GM12874 (cell line): ENCODE measurements around the gene MYH9.

ENCODE experiments used
- CTCF ChIP-seq: IDR thresholded peaks from 2 replicates; pipeline ENCODE4 v1.5.1; 2011; ENCODE audit warnings: low read depth, mild to moderate bottlenecking, control low read depth, low read length, moderate library complexity; ENCODE audit not compliant: insufficient read depth

The MYH9 gene

GRCh38 chr22:36343070-36343719 lies 44.6 kb downstream of the MYH9 start:
- TF ChIP-seq CTCF = no peak

DNA sequence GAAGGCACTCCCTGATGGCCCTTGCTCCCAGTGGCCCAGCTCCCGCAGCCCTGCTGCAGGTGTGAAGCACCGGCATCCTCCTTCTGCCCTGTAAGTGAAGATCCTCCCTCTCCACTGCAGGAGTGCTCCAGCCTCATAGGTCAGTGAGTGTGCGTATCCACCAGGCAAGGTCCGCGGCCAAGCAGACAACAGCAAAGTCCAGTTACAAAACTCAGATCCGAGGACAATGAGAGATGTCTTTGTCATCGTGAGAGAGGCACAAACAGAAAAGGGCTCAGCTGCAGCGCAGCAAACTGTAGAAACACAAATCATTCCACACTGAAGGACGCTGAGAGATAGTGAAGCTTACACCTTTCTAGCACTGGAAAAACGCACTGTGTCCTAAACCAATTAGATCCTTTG lies 46.1 kb downstream of the MYH9 start:
- no peak for TF ChIP-seq CTCF

GRCh38 chr22:36340621-36341020 lies 47.1 kb downstream of the MYH9 start:
- no peak for TF ChIP-seq CTCF

DNA sequence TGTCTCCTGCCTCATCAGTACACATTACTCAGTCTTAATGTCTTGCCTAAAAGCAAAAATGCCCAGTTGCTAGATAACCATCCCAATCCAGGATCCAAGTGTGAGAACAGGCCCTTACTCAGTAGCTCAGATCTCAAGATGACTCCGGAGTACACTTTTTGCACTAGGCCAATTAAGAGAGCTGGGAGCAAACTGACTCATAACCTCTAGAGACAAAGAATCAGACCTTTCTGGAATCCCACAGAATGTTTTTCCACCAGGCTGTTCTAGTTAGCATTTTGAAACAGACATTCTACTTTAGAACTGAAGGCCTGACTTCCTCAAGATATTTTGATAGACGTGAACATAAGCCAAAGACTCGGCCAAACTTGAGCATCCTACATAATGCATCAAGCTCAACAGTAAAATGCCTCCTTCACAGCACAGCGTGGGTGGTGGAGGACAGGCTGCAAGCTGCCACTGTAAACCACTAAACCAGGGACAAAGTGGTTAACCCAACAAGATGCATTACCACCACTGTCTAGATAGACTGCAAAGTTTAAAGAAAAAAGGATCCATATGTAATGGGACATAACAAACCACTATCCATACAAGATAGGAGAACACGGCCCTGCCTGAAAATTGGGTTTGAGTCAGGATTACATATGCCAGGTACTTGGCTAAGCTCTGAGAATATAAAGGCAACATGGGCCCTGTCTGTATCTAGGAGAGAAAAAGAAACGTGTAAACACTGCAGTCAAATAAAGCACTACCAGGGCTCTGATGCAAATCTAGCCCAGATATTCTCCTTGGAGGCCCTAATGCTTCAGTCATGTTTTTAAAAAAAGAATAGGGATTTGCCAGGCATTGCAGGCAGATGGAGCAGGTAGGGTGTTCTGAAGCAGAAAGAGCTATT lies 48.3 kb downstream of the MYH9 start:
- TF ChIP-seq CTCF = no peak

GRCh38 chr22:36337365-36338130 lies 50.2 kb downstream of the MYH9 start:
- TF ChIP-seq CTCF = no peak

DNA sequence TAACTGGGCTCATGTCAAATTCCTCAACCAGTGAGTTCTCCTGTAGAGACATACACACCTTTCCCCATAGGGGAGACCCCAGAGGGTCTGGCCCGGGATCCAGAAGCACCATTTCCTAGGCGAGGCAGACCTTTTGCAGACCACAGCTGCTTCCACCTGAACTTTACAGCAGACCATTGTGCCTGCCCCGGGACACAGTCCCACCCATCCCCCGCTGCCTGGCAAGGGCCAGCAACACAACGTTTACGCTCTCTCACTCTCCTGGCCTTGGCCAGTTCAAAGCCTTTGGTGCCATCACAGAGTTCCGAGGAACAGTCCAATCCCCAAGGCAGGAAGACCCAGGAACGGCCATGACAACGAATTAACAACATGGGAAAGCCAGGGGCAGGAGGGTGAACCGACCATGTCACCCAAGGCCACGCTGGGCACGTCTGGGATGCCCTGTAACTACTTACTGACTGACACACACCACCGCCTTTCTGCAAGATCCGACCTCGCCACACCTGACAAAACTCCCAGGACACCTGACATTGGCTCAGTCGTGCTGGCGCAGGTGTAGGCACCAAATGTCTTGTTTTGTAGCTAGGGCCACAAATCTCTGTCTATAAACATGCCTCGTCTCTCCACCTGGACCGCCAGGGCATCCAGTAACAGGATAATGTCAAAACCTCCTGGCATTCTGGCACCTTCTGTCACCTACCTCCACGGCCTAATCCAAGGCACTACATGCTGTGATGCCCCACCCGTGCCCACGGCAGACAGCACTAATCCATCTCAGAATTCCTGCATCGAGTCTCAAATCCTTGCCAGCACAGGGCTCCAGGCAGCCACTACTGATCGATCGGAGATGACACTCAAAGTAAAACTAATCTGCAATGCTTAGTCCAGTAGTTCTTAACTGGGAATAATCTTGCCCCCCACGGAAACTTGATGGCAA lies 51.3 kb downstream of the MYH9 start:
- TF ChIP-seq CTCF = no peak
